Measurements from ENCODE around the gene SLC7A8. TPM values are rescaled to one million over a fixed set of nuclear protein-coding genes. Genes with fewer than 3 reads are reported as not detected.
A peak's percentile ranks its signal among the peaks of the same experiment; 100 is the strongest.

The SLC7A8 gene
- total RNA-seq, 2 donors from 2014 or later, result 21.5 to 23.8 TPM

DNA sequence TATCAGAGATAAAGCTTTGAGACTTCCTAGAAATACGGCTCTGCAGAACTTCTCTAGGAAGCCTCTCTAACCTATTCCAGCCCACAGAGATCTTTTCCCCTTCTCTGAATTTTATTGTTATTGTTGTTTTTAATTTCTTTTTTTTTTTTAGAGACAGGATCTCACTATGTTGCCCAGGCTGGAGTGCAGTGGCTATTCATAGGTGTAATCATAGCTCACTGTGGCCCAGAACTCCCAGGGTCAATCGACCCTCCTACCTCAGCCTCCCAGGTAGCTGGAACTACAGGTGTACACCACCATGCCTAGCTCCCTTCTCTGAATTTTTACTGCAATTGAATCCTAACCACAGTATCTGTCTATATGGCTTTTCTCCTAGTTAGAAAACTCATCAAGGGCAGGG is 19.6 kb downstream of the SLC7A8 start:
- Histone ChIP-seq H3K36me3 (no peaks in the 10 kb centered on the region), H3K4me1 (peaks cover 16% of the 10 kb centered on the region), H3K27me3 (no peaks in the 10 kb centered on the region), H3K27ac (no peak overlapping the region), H3K4me3 (no peak overlapping the region), H3K9ac (ENCODE audit: low read depth in 2 of 2, low read length in 2 of 2) (no peak overlapping the region), H3K9me3 (no peaks in the 10 kb centered on the region)
- TF ChIP-seq, protein P1, sequence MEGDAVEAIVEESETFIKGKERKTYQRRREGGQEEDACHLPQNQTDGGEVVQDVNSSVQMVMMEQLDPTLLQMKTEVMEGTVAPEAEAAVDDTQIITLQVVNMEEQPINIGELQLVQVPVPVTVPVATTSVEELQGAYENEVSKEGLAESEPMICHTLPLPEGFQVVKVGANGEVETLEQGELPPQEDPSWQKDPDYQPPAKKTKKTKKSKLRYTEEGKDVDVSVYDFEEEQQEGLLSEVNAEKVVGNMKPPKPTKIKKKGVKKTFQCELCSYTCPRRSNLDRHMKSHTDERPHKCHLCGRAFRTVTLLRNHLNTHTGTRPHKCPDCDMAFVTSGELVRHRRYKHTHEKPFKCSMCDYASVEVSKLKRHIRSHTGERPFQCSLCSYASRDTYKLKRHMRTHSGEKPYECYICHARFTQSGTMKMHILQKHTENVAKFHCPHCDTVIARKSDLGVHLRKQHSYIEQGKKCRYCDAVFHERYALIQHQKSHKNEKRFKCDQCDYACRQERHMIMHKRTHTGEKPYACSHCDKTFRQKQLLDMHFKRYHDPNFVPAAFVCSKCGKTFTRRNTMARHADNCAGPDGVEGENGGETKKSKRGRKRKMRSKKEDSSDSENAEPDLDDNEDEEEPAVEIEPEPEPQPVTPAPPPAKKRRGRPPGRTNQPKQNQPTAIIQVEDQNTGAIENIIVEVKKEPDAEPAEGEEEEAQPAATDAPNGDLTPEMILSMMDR (IDR thresholded peaks at IDR 0.05), result no peak
- no peak for DNase-seq
- intact Hi-C loops (cut with DNase I), result no loop called here

DNA sequence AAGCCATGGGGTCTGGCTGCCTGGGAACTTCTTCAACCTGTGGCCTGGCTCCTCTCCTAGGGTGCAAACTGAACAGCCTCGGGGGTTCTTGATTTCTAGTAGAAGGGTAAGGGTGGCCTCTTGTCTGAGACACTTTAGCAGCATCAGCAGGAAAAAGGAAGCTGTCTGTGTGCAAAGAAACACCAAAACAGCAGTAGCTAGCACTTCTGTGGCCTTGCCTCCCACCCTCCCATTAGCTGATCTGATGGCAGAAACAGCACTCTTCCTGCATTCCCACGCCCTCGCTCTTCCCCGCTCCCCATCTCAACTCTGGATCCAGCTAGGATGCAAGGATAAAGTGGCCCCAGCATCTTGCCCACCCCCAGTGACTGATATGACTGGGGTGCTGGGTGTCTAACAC is 20.7 kb downstream of the SLC7A8 start:
- no peak for DNase-seq
- intact Hi-C loops (cut with DNase I), result no loop called here
- H3K9ac ChIP-seq (ENCODE audit: low read depth in 2 of 2, low read length in 2 of 2), result no peak overlapping the region
- H3K9me3 ChIP-seq, result no peaks in the 10 kb centered on the region
- H3K27ac ChIP-seq, result peak overlapping the region; percentile 20
- H3K27me3 ChIP-seq, result no peaks in the 10 kb centered on the region
- TF ChIP-seq, protein P1 (IDR thresholded peaks at IDR 0.05), result no peak
- H3K4me3 ChIP-seq, result no peak overlapping the region
- H3K36me3 ChIP-seq, result no peaks in the 10 kb centered on the region
- H3K4me1 ChIP-seq, result peaks cover 12% of the 10 kb centered on the region

DNA sequence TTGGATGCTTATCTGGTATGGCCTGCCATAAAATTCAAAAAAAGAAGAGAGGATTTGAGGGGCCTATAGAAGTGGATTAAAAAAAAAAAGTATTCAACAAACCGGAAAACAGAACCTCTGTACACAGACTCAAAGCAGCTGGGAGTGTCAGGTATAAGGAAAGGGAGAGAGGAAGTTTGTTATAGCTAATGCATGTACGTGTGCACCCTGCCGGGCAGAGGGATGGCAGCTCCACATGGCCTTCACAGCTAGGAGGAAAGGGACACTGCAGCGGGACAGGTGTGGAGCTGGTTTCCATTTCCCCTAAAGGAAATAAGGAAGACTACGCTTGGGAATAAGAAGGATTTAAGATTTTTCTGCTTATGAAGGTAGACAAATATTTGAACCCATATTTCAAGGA is 21.5 kb downstream of the SLC7A8 start:
- Histone ChIP-seq H3K27ac (peak overlapping the region; percentile 20), H3K4me3 (no peak overlapping the region), H3K27me3 (no peaks in the 10 kb centered on the region), H3K9ac (ENCODE audit: low read depth in 2 of 2, low read length in 2 of 2) (no peak overlapping the region), H3K9me3 (no peaks in the 10 kb centered on the region), H3K4me1 (peaks cover 4% of the 10 kb centered on the region), H3K36me3 (no peaks in the 10 kb centered on the region)
- intact Hi-C loops (cut with DNase I), result no loop called here
- TF ChIP-seq, protein P1 (IDR thresholded peaks at IDR 0.05), result no peak
- peak; percentile 53 for DNase-seq

DNA sequence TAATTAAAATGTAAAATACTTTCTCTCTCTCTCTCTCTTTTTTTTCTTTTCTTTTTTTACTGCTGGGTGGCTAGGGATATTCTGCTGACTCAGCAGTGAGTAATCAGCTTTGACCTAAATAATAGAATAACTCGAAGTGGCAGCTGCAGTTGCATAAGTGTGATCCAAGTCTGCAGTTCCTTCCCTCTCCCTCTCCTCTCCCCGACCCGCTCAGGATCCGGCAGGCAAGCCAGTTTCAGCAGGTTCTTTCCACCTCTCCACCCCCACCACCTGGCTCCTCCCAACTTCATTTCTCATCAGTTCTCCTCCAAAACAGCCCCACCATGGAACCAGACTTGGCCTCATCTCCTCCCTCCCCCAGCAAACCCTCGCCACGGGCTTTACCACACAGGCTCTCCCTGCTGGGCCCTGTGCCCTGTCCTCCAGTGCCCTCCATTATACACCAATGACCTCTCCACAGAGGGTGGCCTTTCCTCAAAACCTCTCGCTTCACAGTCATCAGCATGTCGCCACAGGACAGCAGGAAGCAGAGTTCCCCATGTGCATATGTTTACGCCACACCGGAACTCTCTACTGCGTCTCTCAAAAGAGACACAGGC is 22.4 kb downstream of the SLC7A8 start:
- H3K27me3 ChIP-seq, result no peaks in the 10 kb centered on the region
- peak overlapping the region; percentile 21 for H3K27ac ChIP-seq
- intact Hi-C loops (cut with DNase I), result no loop called here
- H3K9ac ChIP-seq (ENCODE audit: low read depth in 2 of 2, low read length in 2 of 2), result no peak overlapping the region
- TF ChIP-seq, protein P1 (IDR thresholded peaks at IDR 0.05), result no peak
- H3K4me1 ChIP-seq, result no peaks in the 10 kb centered on the region
- no peak overlapping the region for H3K4me3 ChIP-seq
- H3K9me3 ChIP-seq, result no peaks in the 10 kb centered on the region
- H3K36me3 ChIP-seq, result no peaks in the 10 kb centered on the region
- peak; percentile 66 for DNase-seq

DNA sequence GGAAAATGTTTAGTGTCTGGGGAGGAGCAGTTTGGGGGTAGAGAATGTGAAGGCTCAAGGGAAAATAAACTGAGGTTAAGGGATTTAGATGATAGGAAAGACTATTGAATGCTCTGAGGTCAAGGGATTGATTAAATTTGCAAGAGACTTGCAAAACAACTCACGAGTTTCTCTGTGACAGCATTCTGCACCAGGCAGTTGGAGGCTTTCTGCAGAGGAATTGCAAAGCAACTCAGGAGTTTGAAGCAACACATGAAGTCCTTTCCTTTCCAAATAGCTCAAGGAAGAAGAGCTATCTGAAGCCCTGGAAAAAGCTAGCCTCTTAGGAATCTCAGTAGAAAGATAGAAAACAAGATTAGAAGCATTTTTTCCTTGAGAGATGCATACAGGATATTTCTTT is 23.9 kb downstream of the SLC7A8 start:
- H3K4me3 ChIP-seq, result no peak overlapping the region
- TF ChIP-seq, protein P1 (IDR thresholded peaks at IDR 0.05), result no peak
- no peaks in the 10 kb centered on the region for H3K36me3 ChIP-seq
- no peak overlapping the region for H3K27ac ChIP-seq
- H3K27me3 ChIP-seq, result no peaks in the 10 kb centered on the region
- H3K9ac ChIP-seq (ENCODE audit: low read depth in 2 of 2, low read length in 2 of 2), result no peak overlapping the region
- intact Hi-C loops (cut with DNase I), result no loop called here
- H3K9me3 ChIP-seq, result no peaks in the 10 kb centered on the region
- H3K4me1 ChIP-seq, result no peaks in the 10 kb centered on the region
- no peak for DNase-seq
